Measurements from ENCODE around the gene ACAD10.

GRCh38 chr12:111803038-111803626 lies 117.3 kb downstream of the ACAD10 start:
- no peak for TF ChIP-seq CTCF (IDR thresholded peaks at IDR 0.05)
- no peak for TF ChIP-seq POLR2A (IDR thresholded peaks at IDR 0.05)

Data from testis (tissue), 2 donors.